ENCODE data around the gene DPY30.

Gene DPY30

GRCh38 chr2:32003791-32004190 lies 35.8 kb downstream of the DPY30 start:
- TF ChIP-seq CTCF (IDR thresholded peaks at IDR 0.05; ENCODE audit: unreplicated experiment in 3 of 3): no peak
- H3K9me3 Mint-ChIP-seq: no peaks in the 10 kb centered on the region
- peaks cover 8% of the 10 kb centered on the region for H3K36me3 Mint-ChIP-seq (ENCODE audit: low read depth)
- peaks cover 28% of the 10 kb centered on the region for H3K4me1 Mint-ChIP-seq
- H3K27me3 Mint-ChIP-seq (ENCODE audit: low read depth): no peaks in the 10 kb centered on the region
- no peak overlapping the region for H3K27ac Mint-ChIP-seq
- H3K4me3 Mint-ChIP-seq: no peak overlapping the region

GRCh38 chr2:32002406-32002805 lies 37.2 kb downstream of the DPY30 start:
- peaks cover 8% of the 10 kb centered on the region for H3K36me3 Mint-ChIP-seq (ENCODE audit: low read depth)
- no peaks in the 10 kb centered on the region for H3K9me3 Mint-ChIP-seq
- no peaks in the 10 kb centered on the region for H3K27me3 Mint-ChIP-seq (ENCODE audit: low read depth)
- H3K27ac Mint-ChIP-seq: no peak overlapping the region
- H3K4me1 Mint-ChIP-seq: peaks cover 19% of the 10 kb centered on the region
- no peak overlapping the region for H3K4me3 Mint-ChIP-seq
- no peak for TF ChIP-seq CTCF (IDR thresholded peaks at IDR 0.05; ENCODE audit: unreplicated experiment in 3 of 3)

- no peaks in the 10 kb centered on the region for H3K4me1 Mint-ChIP-seq
- no peaks in the 10 kb centered on the region for H3K9me3 Mint-ChIP-seq
- H3K4me3 Mint-ChIP-seq: no peak overlapping the region
- peaks cover 15% of the 10 kb centered on the region for H3K36me3 Mint-ChIP-seq (ENCODE audit: low read depth)
- no peak overlapping the region for H3K27ac Mint-ChIP-seq
- no peak for TF ChIP-seq CTCF (IDR thresholded peaks at IDR 0.05; ENCODE audit: unreplicated experiment in 3 of 3)
- H3K27me3 Mint-ChIP-seq (ENCODE audit: low read depth): no peaks in the 10 kb centered on the region
Observed at GRCh38 chr2:31999438-31999837, 40.2 kb downstream of the DPY30 start.

GRCh38 chr2:31998731-31999383 lies 40.7 kb downstream of the DPY30 start:
- peaks cover 15% of the 10 kb centered on the region for H3K36me3 Mint-ChIP-seq (ENCODE audit: low read depth)
- H3K4me3 Mint-ChIP-seq: no peak overlapping the region
- H3K27ac Mint-ChIP-seq: no peak overlapping the region
- no peaks in the 10 kb centered on the region for H3K4me1 Mint-ChIP-seq
- no peaks in the 10 kb centered on the region for H3K9me3 Mint-ChIP-seq
- no peaks in the 10 kb centered on the region for H3K27me3 Mint-ChIP-seq (ENCODE audit: low read depth)
- TF ChIP-seq CTCF (IDR thresholded peaks at IDR 0.05; ENCODE audit: unreplicated experiment in 3 of 3): no peak

- Mint-ChIP-seq H3K27ac (no peak overlapping the region), H3K4me1 (no peaks in the 10 kb centered on the region), H3K36me3 (ENCODE audit: low read depth) (peaks cover 15% of the 10 kb centered on the region)
Observed at GRCh38 chr2:31997653-31998052, 42.0 kb downstream of the DPY30 start.

More at GRCh38 chr2:31997653-31998052, 42.0 kb downstream of the DPY30 start:
- Mint-ChIP-seq H3K27me3 (ENCODE audit: low read depth) (no peaks in the 10 kb centered on the region), H3K4me3 (no peak overlapping the region), H3K9me3 (no peaks in the 10 kb centered on the region)
- no peak for TF ChIP-seq CTCF (IDR thresholded peaks at IDR 0.05; ENCODE audit: unreplicated experiment in 3 of 3)
